GM23338 (cell line): ENCODE data around the gene DRAXIN.

Experiments
- CREB1 ChIP-seq: fragments of 250-450 bp; sonication (Bioruptor Pico); IDR thresholded peaks from 2 replicates; pipeline ENCODE4 v1.5.0; 2020; ENCODE audit warnings: low read depth, mild to moderate bottlenecking, moderate library complexity
- CTCF ChIP-seq, 2 experiments: fragments of 200-600 bp in 1 of 2; sonication (generic) in 1 of 2; conservative IDR thresholded peaks; 2 replicates each; pipeline versions ENCODE4 v1.5.1 to v1.6.1; 2016 to 2017; ENCODE audit warnings: antibody characterized with exemption in 2 of 2, low read depth in 2 of 2, mild to moderate bottlenecking in 2 of 2, moderate library complexity in 1 of 2
- EZH2 ChIP-seq: fragments of 200-600 bp; sonication (generic); IDR thresholded peaks from one replicate; pipeline ENCODE4 v1.8.0; 2017; ENCODE audit warnings: antibody characterized with exemption, mild to moderate bottlenecking, low read depth; ENCODE audit not compliant: unreplicated experiment
- EZH2phosphoT487 ChIP-seq: fragments of 200-600 bp; sonication (generic); IDR thresholded peaks from one replicate; pipeline ENCODE4 v1.8.1; 2018; ENCODE audit warnings: antibody characterized with exemption; ENCODE audit not compliant: unreplicated experiment
- JUNB ChIP-seq: IDR thresholded peaks from one replicate; pipeline ENCODE4 v1.6.1; 2016; ENCODE audit warnings: antibody characterized with exemption; ENCODE audit not compliant: unreplicated experiment
- NANOG ChIP-seq: IDR thresholded peaks from 2 replicates; pipeline ENCODE4 v1.6.1; 2016; ENCODE audit warnings: antibody characterized with exemption, borderline replicate concordance
- POLR2AphosphoS5 ChIP-seq: IDR thresholded peaks from 2 replicates; pipeline ENCODE4 v1.6.1; 2016; ENCODE audit warnings: antibody characterized with exemption, low read depth
- REST ChIP-seq: IDR thresholded peaks from one replicate; pipeline ENCODE4 v1.6.1; 2018; ENCODE audit warnings: antibody characterized with exemption; ENCODE audit not compliant: unreplicated experiment
- ZNF114 ChIP-seq: fragments of 250-450 bp; sonication (Bioruptor Pico); IDR thresholded peaks from 2 replicates; pipeline ENCODE4 v1.5.0; 2020; ENCODE audit warnings: mild to moderate bottlenecking, moderate library complexity
- ZNF331 ChIP-seq: fragments of 250-450 bp; sonication (Bioruptor Pico); IDR thresholded peaks from 2 replicates; pipeline ENCODE4 v1.5.0; 2020; ENCODE audit warnings: low read depth, mild to moderate bottlenecking, moderate library complexity

GRCh38 chr1:11671544-11672286, 19.8 kb upstream of the DRAXIN start:
- no peak for TF ChIP-seq CTCF (conservative IDR thresholded peaks at IDR 0.05; ENCODE audit: low read depth in 2 of 2)
- TF ChIP-seq EZH2 = no peak
- peak; percentile 38; the same call in 1 of the 2 replicates for TF ChIP-seq POLR2AphosphoS5
- TF ChIP-seq REST = no peak
- no peak for TF ChIP-seq EZH2phosphoT487
- no peak for TF ChIP-seq NANOG
- no peak for TF ChIP-seq CREB1 (CRISPR knock-in tag)
- no peak for TF ChIP-seq ZNF331 (CRISPR knock-in tag)
- TF ChIP-seq JUNB = no peak
- TF ChIP-seq ZNF114 = no peak
